ENCODE measurements around the gene UBE2G2. TPM values are rescaled to one million over a fixed set of nuclear protein-coding genes. Genes with fewer than 3 reads are reported as not detected.

Gene UBE2G2
- total and polyA plus RNA-seq, 2 experiments from 2014 or later: 39.1 to 64.4 TPM

GRCh38 chr21:44773291-44773932 is 28.2 kb downstream of the UBE2G2 start:
- in situ Hi-C loops (cut with MboI): no loop called here
- H3K9ac ChIP-seq: no peak overlapping the region

GRCh38 chr21:44771896-44772525 is 29.6 kb downstream of the UBE2G2 start:
- Histone ChIP-seq H3K36me3 (ENCODE audit: low read depth) (peaks cover 41% of the 10 kb centered on the region), H3K4me2 (ENCODE audit: unreplicated experiment) (no peak overlapping the region), H3K9me3 (ENCODE audit: low read depth) (no peaks in the 10 kb centered on the region), H3K4me1 (ENCODE audit: insufficient read depth) (no peaks in the 10 kb centered on the region), H3K27me3 (replicated peaks; ENCODE audit: insufficient read depth) (no peaks in the 10 kb centered on the region), H4K20me1 (ENCODE audit: insufficient read depth) (0 out of 2 replicates have a peak, but pooled peaks cover 2% of the 10 kb centered on the region), H3K4me3 (no peak overlapping the region), H3K9me2 (ENCODE audit: insufficient read depth) (no peaks in the 10 kb centered on the region), H3K79me2 (ENCODE audit: insufficient read depth) (peaks cover 23% of the 10 kb centered on the region), H3F3A (ENCODE audit: insufficient read depth) (no peaks in the 10 kb centered on the region), H3K9ac (no peak overlapping the region), H2AFZ (no peak overlapping the region), H3K27ac (no peak overlapping the region)
- in situ Hi-C loops (cut with MboI): no loop called here
- 96% methylated on average over 17 of the region's 17 CpGs for WGBS, 2 experiments (ENCODE audit: low coverage in 1 of 2, low lambda C conversion rate in 2 of 2, missing lambda C conversion rate in 2 of 2)
- no peak for DNase-seq
- TF ChIP-seq EZH2phosphoT487 (IDR thresholded peaks at IDR 0.05; ENCODE audit: insufficient read depth, low read depth) (no peak), EZH2 (IDR thresholded peaks at IDR 0.05; ENCODE audit: insufficient read depth, poor library complexity, severe bottlenecking) (no peak)

More at GRCh38 chr21:44773291-44773932, 28.2 kb downstream of the UBE2G2 start:
- H3K4me3 ChIP-seq: no peak overlapping the region
- no peaks in the 10 kb centered on the region for H3K9me2 ChIP-seq (ENCODE audit: insufficient read depth)
- no peak overlapping the region for H3K4me2 ChIP-seq (ENCODE audit: unreplicated experiment)
- H3K9me3 ChIP-seq (ENCODE audit: low read depth): no peaks in the 10 kb centered on the region
- no peaks in the 10 kb centered on the region for H3K27me3 ChIP-seq (replicated peaks; ENCODE audit: insufficient read depth)
- H4K20me1 ChIP-seq (ENCODE audit: insufficient read depth): 0 out of 2 replicates have a peak, but pooled peaks cover 5% of the 10 kb centered on the region
- TF ChIP-seq EZH2phosphoT487 (IDR thresholded peaks at IDR 0.05; ENCODE audit: insufficient read depth, low read depth): no peak
- TF ChIP-seq EZH2 (IDR thresholded peaks at IDR 0.05; ENCODE audit: insufficient read depth, poor library complexity, severe bottlenecking): no peak
- DNase-seq: no peak
- no peaks in the 10 kb centered on the region for H3K4me1 ChIP-seq (ENCODE audit: insufficient read depth)
- 98% methylated on average over 20 of the region's 20 CpGs for WGBS, 2 experiments (ENCODE audit: low coverage in 1 of 2, low lambda C conversion rate in 2 of 2, missing lambda C conversion rate in 2 of 2)
- no peak overlapping the region for H3K27ac ChIP-seq
- H3K36me3 ChIP-seq (ENCODE audit: low read depth): peaks cover 46% of the 10 kb centered on the region
- no peak overlapping the region for H2AFZ ChIP-seq
- H3K79me2 ChIP-seq (ENCODE audit: insufficient read depth): peaks cover 37% of the 10 kb centered on the region
- no peaks in the 10 kb centered on the region for H3F3A ChIP-seq (ENCODE audit: insufficient read depth)

GRCh38 chr21:44767834-44768831 is 33.5 kb downstream of the UBE2G2 start:
- no peak for DNase-seq

GRCh38 chr21:44766818-44767354 is 34.7 kb downstream of the UBE2G2 start:
- Histone ChIP-seq H3K27ac (no peak overlapping the region), H3K36me3 (ENCODE audit: low read depth) (peaks cover 13% of the 10 kb centered on the region; the same call in 1 of the 2 replicates), H3K79me2 (ENCODE audit: insufficient read depth) (no peaks in the 10 kb centered on the region), H3K4me2 (ENCODE audit: unreplicated experiment) (no peak overlapping the region), H3K9me2 (ENCODE audit: insufficient read depth) (no peaks in the 10 kb centered on the region), H3K9me3 (ENCODE audit: low read depth) (no peaks in the 10 kb centered on the region), H3K4me3 (no peak overlapping the region), H3K4me1 (ENCODE audit: insufficient read depth) (no peaks in the 10 kb centered on the region), H2AFZ (no peak overlapping the region), H4K20me1 (ENCODE audit: insufficient read depth) (no peaks in the 10 kb centered on the region), H3K27me3 (replicated peaks; ENCODE audit: insufficient read depth) (no peaks in the 10 kb centered on the region), H3K9ac (no peak overlapping the region), H3F3A (ENCODE audit: insufficient read depth) (no peaks in the 10 kb centered on the region)
- TF ChIP-seq EZH2phosphoT487 (IDR thresholded peaks at IDR 0.05; ENCODE audit: insufficient read depth, low read depth) (no peak), EZH2 (IDR thresholded peaks at IDR 0.05; ENCODE audit: insufficient read depth, poor library complexity, severe bottlenecking) (no peak)
- in situ Hi-C loops (cut with MboI): no loop called here
- WGBS, 2 experiments (ENCODE audit: low coverage in 1 of 2, low lambda C conversion rate in 2 of 2, missing lambda C conversion rate in 2 of 2): 82 to 88% methylated on average over 11 of the region's 11 CpGs
- no peak for DNase-seq

More at GRCh38 chr21:44767834-44768831, 33.5 kb downstream of the UBE2G2 start:
- Histone ChIP-seq H3K27ac (no peak overlapping the region), H3K27me3 (replicated peaks; ENCODE audit: insufficient read depth) (no peaks in the 10 kb centered on the region), H3K4me3 (no peak overlapping the region), H3K9me3 (ENCODE audit: low read depth) (no peaks in the 10 kb centered on the region), H3K4me2 (ENCODE audit: unreplicated experiment) (no peak overlapping the region), H3K9ac (no peak overlapping the region), H3F3A (ENCODE audit: insufficient read depth) (no peaks in the 10 kb centered on the region), H3K79me2 (ENCODE audit: insufficient read depth) (no peaks in the 10 kb centered on the region), H3K9me2 (ENCODE audit: insufficient read depth) (no peaks in the 10 kb centered on the region), H4K20me1 (ENCODE audit: insufficient read depth) (no peaks in the 10 kb centered on the region), H3K36me3 (ENCODE audit: low read depth) (peaks cover 16% of the 10 kb centered on the region; the same call in 1 of the 2 replicates), H2AFZ (no peak overlapping the region), H3K4me1 (ENCODE audit: insufficient read depth) (no peaks in the 10 kb centered on the region)
- in situ Hi-C loops (cut with MboI): no loop called here
- no peak for TF ChIP-seq EZH2phosphoT487 (IDR thresholded peaks at IDR 0.05; ENCODE audit: insufficient read depth, low read depth)
- TF ChIP-seq EZH2 (IDR thresholded peaks at IDR 0.05; ENCODE audit: insufficient read depth, poor library complexity, severe bottlenecking): no peak
- WGBS, 2 experiments (ENCODE audit: low coverage in 1 of 2, low lambda C conversion rate in 2 of 2, missing lambda C conversion rate in 2 of 2): 91% methylated on average over 30 of the region's 30 CpGs
